ENCODE measurements around the gene STPG2.

STPG2 gene

GRCh38 chr4:97998203-97998602 is 145.1 kb downstream of the STPG2 start:
- TF ChIP-seq, protein P1, sequence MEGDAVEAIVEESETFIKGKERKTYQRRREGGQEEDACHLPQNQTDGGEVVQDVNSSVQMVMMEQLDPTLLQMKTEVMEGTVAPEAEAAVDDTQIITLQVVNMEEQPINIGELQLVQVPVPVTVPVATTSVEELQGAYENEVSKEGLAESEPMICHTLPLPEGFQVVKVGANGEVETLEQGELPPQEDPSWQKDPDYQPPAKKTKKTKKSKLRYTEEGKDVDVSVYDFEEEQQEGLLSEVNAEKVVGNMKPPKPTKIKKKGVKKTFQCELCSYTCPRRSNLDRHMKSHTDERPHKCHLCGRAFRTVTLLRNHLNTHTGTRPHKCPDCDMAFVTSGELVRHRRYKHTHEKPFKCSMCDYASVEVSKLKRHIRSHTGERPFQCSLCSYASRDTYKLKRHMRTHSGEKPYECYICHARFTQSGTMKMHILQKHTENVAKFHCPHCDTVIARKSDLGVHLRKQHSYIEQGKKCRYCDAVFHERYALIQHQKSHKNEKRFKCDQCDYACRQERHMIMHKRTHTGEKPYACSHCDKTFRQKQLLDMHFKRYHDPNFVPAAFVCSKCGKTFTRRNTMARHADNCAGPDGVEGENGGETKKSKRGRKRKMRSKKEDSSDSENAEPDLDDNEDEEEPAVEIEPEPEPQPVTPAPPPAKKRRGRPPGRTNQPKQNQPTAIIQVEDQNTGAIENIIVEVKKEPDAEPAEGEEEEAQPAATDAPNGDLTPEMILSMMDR (conservative IDR thresholded peaks at IDR 0.05; ENCODE audit: low read depth, low read length) = no peak
- DNase-seq (ENCODE audit: low read depth) = no peak
- H3K4me3 ChIP-seq (ENCODE audit: low read length) = no peak overlapping the region

DNA sequence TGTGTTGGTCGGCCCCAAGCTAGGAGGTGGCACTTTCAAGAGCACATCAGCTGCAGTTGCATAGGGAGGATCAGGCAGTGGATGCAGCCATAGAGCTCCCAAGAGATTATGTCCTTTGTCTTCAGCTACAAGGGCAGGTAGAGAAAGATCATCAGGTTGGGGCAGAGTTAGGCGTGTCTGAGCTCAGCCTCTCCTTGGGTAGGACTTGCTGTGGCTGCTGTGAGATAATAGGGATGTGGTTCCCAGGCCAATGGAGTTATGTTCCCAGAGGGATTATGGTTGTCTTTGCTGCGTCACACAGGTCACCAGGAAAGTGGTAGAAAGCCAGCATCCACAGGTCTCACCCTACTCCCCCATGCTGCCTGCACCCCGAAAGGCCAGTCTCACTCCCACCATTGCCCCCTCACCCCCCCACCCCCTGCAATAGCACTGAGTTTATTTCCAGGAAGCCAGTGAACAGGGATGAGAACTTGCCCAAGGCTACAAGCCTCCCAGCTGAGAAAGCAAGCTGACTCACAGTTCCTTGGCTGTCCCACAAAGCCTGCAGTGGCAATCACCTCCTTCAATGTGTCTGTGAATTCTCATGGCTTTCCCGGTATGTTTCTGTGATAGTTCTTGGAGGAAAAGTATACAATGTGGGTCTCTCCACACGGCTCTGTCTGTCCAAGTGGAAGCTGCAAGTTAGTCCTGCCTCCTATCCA is 148.4 kb downstream of the STPG2 start:
- TF ChIP-seq, protein P1 (conservative IDR thresholded peaks at IDR 0.05; ENCODE audit: low read depth, low read length) = no peak
- DNase-seq (ENCODE audit: low read depth) = no peak
- no peak overlapping the region for H3K4me3 ChIP-seq (ENCODE audit: low read length)

DNA sequence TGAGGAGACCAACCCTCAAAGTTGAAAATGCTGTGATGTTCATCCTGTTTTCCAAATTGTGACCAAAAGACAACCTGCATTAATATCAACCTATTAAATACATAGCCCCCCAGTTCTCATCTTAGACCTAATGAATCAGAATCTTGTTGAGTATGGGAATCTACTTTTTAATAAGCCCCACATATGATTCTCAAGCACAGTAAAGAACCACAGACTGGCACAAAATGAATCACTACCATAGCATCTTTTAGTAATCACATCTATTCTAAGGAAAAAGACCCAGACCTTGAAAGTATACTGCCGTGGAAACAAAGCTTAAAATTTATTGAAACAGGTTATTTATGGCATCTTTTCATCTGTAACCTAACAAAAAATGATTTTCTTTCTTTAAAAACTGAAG is 152.9 kb downstream of the STPG2 start:
- no peak overlapping the region for H3K4me3 ChIP-seq (ENCODE audit: low read length)
- DNase-seq (ENCODE audit: low read depth) = no peak
- TF ChIP-seq, protein P1 (conservative IDR thresholded peaks at IDR 0.05; ENCODE audit: low read depth, low read length) = no peak

GRCh38 chr4:97987019-97987648 is 156.1 kb downstream of the STPG2 start:
- H3K4me3 ChIP-seq (ENCODE audit: low read length) = no peak overlapping the region
- TF ChIP-seq, protein P1 (conservative IDR thresholded peaks at IDR 0.05; ENCODE audit: low read depth, low read length) = peak; percentile 67
- DNase-seq (ENCODE audit: low read depth) = peak; percentile 17

GRCh38 chr4:97984545-97985131 is 158.6 kb downstream of the STPG2 start:
- no peak overlapping the region for H3K4me3 ChIP-seq (ENCODE audit: low read length)
- TF ChIP-seq, protein P1 (conservative IDR thresholded peaks at IDR 0.05; ENCODE audit: low read depth, low read length) = peak; percentile 52
- no peak for DNase-seq (ENCODE audit: low read depth)

DNA sequence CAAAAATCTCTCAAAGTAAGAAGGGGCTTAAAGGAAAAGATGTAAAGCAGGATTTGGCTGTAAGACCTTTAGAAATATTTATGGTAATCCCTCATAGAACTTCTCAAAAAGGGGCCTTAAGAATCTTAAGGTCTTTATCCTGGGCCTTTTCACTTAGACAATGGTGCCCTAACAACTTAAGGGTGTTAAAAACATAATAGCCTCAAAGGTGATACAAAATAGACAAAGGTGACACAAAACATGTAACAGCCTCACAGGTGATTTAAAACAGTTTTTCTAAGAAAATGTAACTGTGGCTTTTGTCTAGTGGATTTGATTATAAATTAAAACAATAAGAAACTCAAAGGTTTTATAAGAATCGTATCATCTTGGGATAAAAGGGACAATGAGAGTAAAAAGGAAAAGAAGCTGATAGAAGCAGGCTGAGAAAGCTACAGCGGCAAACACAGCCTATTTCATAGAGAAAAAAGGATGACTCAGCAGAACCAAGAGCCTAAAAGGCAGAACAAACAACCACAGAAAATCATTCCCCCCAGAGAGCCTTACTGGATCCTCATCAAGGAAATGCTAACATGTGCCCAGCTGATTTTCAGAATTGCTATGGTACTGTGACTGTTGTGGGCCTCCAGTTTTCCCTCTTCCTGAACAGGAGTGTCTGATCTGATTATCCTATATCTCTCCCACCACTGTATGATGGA is 164.3 kb downstream of the STPG2 start:
- H3K4me3 ChIP-seq (ENCODE audit: low read length) = no peak overlapping the region
- no peak for DNase-seq (ENCODE audit: low read depth)
- TF ChIP-seq, protein P1 (conservative IDR thresholded peaks at IDR 0.05; ENCODE audit: low read depth, low read length) = no peak
